Peyer's patch (tissue), 4 donors: Measurements from ENCODE around the gene MACROD2.

ENCODE experiments used
- CTCF ChIP-seq, 6 experiments: fragments of 450-650 bp in 4 of 6; fragments of 200-600 bp in 2 of 6; sonication (generic) in 1 of 6; IDR thresholded peaks; one replicate each; pipeline ENCODE4 v1.5.1; 2017 to 2019; ENCODE audit warnings: antibody characterized with exemption in 6 of 6, mild to moderate bottlenecking in 3 of 6, moderate library complexity in 1 of 6
- POLR2A ChIP-seq, 2 donors: fragments of 450-650 bp; IDR thresholded peaks; one replicate each; pipeline ENCODE4 v1.5.1; 2017; ENCODE audit warnings: antibody characterized with exemption in 2 of 2, mild to moderate bottlenecking in 2 of 2, moderate library complexity in 2 of 2

GRCh38 chr20:14198416-14198815 is 203.1 kb downstream of the MACROD2 start:
- no peak for TF ChIP-seq CTCF (IDR thresholded peaks at IDR 0.05)
- no peak for TF ChIP-seq POLR2A (IDR thresholded peaks at IDR 0.05)
